ENCODE results near the gene PLS1.
"Not testable (repeated sequence)": the region's sequence is repeated elsewhere in the genome, so short reads cannot be mapped to it uniquely, and the experiment has no call there.

Gene PLS1

DNA sequence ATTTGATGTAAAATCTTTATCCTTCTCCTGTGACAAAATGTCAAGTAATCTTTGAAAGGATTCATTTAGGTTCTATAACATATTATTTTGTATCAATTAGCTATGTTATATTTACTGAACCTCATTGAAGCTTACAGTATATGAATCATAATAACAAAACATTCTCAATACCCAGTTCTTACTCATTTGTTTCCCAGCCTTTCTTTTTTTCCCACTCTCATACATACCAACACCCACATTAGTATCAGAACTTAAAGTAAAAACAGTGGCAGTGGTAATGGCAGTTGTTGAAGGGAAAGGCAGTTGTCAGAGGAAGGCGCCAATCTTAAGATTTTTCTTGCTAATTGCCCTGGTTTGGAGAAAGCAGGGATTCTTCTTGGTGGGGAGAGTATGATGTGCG lies 94.4 kb downstream of the PLS1 start:
- DNase-seq (ENCODE audit: extremely low read depth in 1 of 2, low read depth in 1 of 2) = no peak

DNA sequence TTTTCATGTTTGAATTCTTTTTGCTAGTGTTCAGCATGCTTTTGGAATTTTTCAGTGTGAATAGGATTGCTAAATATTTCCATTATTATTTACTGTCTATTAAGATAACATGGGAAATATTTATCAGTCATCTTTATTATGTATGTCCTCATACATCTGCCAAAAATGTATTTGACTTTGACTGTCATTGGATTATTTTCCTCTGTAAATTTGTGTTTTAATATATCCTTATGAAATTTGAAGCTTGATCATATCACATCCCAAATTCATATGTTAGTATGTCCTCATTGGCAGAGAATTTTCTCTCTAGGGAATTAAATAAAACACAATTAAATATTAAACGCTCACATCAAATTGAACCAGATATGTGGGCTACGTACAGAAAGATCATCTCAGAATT lies 95.3 kb downstream of the PLS1 start:
- no peak for DNase-seq (ENCODE audit: extremely low read depth in 1 of 2, low read depth in 1 of 2)

- DNase-seq (ENCODE audit: extremely low read depth in 1 of 2, low read depth in 1 of 2) = no peak
These were observed 97.1 kb downstream of the PLS1 start for GRCh38 chr3:142693136-142693853.

GRCh38 chr3:142694225-142694624 lies 98.0 kb downstream of the PLS1 start:
- no peak for DNase-seq (ENCODE audit: extremely low read depth in 1 of 2, low read depth in 1 of 2)

GRCh38 chr3:142705198-142705597 lies 109.0 kb downstream of the PLS1 start:
- DNase-seq (ENCODE audit: extremely low read depth in 1 of 2, low read depth in 1 of 2) = no peak

DNA sequence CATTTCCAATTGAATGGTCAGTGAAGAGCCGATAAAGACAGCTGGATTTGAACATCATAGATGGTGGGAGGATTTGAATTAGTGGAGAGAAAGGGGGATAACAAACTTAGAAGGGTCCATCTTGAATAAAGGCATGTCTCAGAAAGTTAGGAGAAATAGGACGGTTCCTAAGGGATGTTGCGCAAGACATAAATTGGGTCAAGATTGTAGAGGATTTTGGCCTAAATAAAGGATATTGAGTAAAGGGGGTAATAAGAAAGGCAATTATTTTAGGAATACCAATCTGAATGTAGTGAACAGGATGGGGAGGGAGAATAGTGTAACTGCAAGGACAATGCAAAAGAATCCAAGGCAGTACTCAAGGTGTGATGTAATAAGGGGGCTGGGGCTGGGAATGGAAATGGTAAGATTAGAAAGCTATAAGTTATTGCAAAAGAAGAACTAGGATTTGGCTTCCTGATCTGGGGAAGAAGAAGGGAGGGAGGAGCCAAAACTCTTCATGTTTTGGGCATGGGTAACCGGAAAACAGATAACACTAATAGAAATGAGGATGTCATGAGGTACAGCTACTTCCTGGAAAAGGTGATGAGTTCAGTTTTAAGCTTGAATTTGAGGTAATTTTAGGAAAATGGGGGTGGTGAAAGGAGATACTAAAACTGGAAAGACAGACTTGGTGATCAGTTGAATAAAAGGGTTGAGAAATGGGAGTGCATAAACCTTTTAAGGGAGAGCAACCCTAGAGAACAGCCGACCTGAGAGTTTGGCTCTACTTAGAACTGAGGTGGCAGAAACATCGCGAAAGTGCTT lies 110.3 kb downstream of the PLS1 start:
- no peak for DNase-seq (ENCODE audit: extremely low read depth in 1 of 2, low read depth in 1 of 2)

DNA sequence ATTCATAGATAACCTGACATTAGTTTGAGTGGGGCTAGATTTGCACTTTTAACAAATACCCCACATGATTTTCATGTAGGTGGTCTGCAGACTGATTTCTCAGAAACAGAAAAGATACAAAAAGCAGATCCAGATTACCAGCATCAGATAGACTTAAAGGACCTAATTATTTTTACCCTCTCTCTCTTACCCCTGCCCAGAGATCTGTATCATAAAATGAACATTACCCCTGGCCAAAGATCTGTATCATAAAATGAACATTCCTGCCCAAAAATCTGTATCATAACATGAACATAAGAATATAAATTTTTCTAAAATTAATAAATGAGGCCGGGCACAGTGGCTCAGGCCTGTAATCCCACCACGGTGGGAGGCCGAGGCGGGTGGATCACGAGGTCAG lies 113.0 kb downstream of the PLS1 start:
- DNase-seq (ENCODE audit: extremely low read depth in 1 of 2, low read depth in 1 of 2) = no peak

- not testable (repeated sequence) for DNase-seq (ENCODE audit: extremely low read depth in 1 of 2, low read depth in 1 of 2)
These were observed 118.7 kb downstream of the PLS1 start for GRCh38 chr3:142714882-142715281.

DNA sequence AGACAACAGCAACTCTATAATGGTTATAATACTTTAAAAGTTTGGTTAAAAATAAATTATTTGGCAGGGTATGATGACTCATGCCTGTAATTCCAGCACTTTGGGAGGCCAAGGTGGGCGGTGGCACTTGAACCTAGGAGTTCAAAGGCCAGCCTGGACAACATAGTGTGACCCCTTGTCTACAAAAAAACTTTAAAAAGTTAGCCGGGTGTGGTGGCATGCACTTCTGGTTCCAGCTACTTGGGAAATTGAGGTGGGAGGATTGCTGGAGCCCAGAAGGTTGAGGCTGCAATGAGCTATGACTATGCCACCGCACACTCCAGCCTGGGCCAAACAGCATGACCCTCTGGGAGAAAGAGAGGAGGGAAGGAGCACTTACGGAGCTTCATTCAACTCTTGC lies 119.9 kb downstream of the PLS1 start:
- DNase-seq (ENCODE audit: extremely low read depth in 1 of 2, low read depth in 1 of 2) = no peak

- DNase-seq (ENCODE audit: extremely low read depth in 1 of 2, low read depth in 1 of 2) = no peak
These were observed 127.4 kb downstream of the PLS1 start for GRCh38 chr3:142723665-142723967.

DNA sequence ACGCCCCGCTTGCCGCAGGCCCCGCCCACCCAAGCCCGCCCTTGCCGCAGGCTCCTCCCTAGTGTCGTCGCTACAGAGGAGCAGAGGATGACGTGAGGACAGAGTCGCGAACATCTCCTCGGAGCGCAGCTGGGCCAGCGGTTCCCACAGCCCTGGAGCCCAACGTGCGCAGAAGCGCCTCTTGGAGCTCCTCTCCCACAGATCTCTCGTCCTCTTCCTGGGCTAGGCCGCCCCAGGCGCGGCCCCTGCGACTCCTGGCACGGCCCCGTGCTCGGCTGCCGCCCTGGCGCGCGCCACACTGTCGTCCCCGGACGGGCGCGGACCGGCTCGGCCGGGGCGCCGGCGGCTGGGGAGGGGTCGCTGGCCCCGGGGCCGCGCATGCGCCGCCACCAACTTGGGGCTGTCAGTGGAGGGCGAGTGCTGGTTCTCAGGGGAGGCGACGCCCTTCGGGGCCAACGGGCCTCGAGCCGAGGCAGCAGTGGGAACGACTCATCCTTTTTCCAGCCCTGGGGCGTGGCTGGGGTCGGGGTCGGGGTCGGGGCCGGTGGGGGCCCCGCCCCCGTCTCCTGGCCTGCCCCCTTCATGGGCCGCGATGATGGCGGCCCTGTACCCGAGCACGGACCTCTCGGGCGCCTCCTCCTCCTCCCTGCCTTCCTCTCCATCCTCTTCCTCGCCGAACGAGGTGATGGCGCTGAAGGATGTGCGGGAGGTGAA lies 127.9 kb downstream of the PLS1 start, which contains the start of gene TRPC1:
TRPC1 (plus strand) TSS at position 67 of the 714 bp plus-strand sequence; CDS start at position 593, 526 bp downstream.
- peak; percentile 44 to 55 for DNase-seq (ENCODE audit: extremely low read depth in 1 of 2, low read depth in 1 of 2)

- peak in 1 of 2 donors; percentile 2 for DNase-seq (ENCODE audit: extremely low read depth in 1 of 2, low read depth in 1 of 2)
These were observed 128.6 kb downstream of the PLS1 start for GRCh38 chr3:142724682-142725356.

DNA sequence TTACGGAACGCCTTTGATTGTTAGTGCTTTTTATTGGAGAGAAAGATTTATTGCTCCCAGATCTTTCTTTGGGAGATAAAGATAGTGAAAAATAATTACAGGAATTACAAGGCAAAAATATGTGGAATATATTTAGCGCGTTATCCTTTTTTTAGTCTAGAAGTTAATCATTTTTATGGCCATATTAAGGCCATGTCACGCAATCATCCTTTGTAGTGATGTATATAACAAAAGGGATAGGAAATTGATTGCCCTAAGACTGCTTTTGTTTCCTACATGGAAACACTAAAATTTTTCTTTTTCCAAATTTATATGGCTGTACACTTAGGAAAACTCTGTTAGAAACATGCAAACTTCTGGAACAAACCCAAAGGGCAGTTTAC lies 129.2 kb downstream of the PLS1 start:
- no peak for DNase-seq (ENCODE audit: extremely low read depth in 1 of 2, low read depth in 1 of 2)

- DNase-seq (ENCODE audit: extremely low read depth in 1 of 2, low read depth in 1 of 2) = no peak
These were observed 129.8 kb downstream of the PLS1 start for GRCh38 chr3:142726017-142726416.

DNA sequence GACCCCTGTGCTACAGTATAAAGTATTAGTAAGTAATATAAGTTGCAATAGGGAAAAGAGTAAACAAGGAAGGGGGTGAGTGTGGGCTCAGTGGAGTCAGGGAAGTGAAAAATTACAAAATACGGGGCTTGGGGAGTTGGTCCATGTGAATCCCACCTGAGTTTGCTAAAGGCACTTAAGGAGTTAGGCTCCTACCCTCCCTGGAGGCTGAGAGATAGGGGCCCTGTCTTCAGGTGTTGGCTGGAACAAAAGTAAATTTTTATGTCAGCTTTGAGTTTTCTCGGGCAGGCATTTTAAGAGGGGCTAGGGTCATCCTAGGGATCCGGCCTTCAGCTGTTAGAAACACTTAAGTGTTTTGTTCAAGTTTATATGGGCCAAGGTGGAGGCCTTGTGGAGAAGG lies 135.9 kb downstream of the PLS1 start:
- no peak for DNase-seq (ENCODE audit: extremely low read depth in 1 of 2, low read depth in 1 of 2)

DNA sequence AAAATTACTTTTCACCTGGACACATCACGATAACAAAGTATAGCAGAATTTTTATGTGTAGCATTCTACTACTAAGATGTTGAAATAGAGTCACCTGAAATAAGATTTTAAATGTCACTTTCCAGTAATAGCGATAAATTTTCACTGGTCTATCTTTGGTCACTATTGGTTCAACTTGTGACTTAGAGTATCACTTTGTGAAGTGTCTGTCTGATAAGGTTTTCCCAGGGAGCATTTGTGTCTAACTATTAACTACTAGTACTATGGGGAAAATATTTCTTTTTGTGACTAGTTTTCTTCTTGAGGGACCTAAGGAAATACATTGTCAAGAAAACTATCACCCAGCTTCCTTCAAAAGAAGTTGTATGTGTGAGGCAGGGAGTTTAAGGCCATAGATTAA lies 138.6 kb downstream of the PLS1 start:
- no peak for DNase-seq (ENCODE audit: extremely low read depth in 1 of 2, low read depth in 1 of 2)

- no peak for DNase-seq (ENCODE audit: extremely low read depth in 1 of 2, low read depth in 1 of 2)
These were observed 139.3 kb downstream of the PLS1 start for GRCh38 chr3:142735462-142735861.

DNA sequence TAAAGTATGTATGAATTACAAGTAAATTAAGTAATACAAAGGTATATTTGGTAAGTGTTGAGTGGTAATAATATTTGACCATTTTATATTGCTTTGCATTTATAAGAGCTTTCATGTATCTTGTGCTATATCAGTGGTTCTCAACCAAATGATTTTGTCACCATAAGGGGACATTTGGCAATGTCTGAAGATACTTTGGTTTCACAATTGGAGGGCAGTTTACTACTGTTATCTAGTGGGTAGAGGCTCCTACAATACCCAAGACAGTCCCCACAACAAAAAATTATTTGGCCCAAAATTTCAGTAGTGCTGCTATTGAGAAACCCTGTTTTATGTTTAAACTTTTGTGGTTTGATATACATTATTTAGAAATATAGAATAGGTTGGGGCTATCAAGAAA lies 142.2 kb downstream of the PLS1 start:
- DNase-seq (ENCODE audit: extremely low read depth in 1 of 2, low read depth in 1 of 2) = no peak

GRCh38 chr3:142746646-142747045 lies 150.5 kb downstream of the PLS1 start:
- no peak for DNase-seq (ENCODE audit: extremely low read depth in 1 of 2, low read depth in 1 of 2)

- not testable (repeated sequence) for DNase-seq (ENCODE audit: extremely low read depth in 1 of 2, low read depth in 1 of 2)
These were observed 154.3 kb downstream of the PLS1 start for GRCh38 chr3:142750531-142750930.

GRCh38 chr3:142752605-142753004 lies 156.4 kb downstream of the PLS1 start:
- not testable (repeated sequence) for DNase-seq (ENCODE audit: extremely low read depth in 1 of 2, low read depth in 1 of 2)
